Stimulated activated naive CD4-positive, alpha-beta T cell treated with Interleukin-2 at 50 U/mL for 16 hours (primary cell): ENCODE measurements around the gene TMEM238.
A peak's percentile ranks its signal among the peaks of the same experiment; 100 is the strongest.
"Not testable (repeated sequence)": the region's sequence is repeated elsewhere in the genome, so short reads cannot be mapped to it uniquely, and the experiment has no call there.

Experiments
- DNase-seq: peaks from one replicate; lab custom pipeline; 2025; lab: John Stamatoyannopoulos, UW

The TMEM238 gene

GRCh38 chr19:55339889-55340783 is 44.0 kb downstream of the TMEM238 start:
- no peak for DNase-seq

GRCh38 chr19:55339105-55339888 is 44.8 kb downstream of the TMEM238 start, which contains the start of gene KMT5C:
KMT5C (plus strand) TSS chr19:55339876; CDS start chr19:55341937, 2,061 bp downstream.
- DNase-seq: peak; percentile 100

- no peak for DNase-seq
Measured at GRCh38 chr19:55336101-55336500, 48.0 kb downstream of the TMEM238 start.

GRCh38 chr19:55333870-55334269 is 50.2 kb downstream of the TMEM238 start:
- no peak for DNase-seq

GRCh38 chr19:55329791-55330190 is 54.3 kb downstream of the TMEM238 start:
- DNase-seq: not testable (repeated sequence)
